GM12878 (cell line): ENCODE data around the gene ENTREP3. TPM values are rescaled to one million over a fixed set of nuclear protein-coding genes. Genes with fewer than 3 reads are reported as not detected.

Source experiments
- ATAC-seq: fragments of 200-7000 bp; cut with Tn5 transposase; 3 replicates; pipeline ENCODE4 v1.9.1; 2020; ENCODE audit warnings: mild to moderate bottlenecking, moderate library complexity
- BruUV-seq: library from RNA; stranded (reverse); fragments of 400-500 nt; replicated peaks from 2 replicates; lab custom pipeline; 2021; lab: Mats Ljungman, UMichigan
- CTCF ChIA-PET: fragments of 300-600 bp; sonication (Branson Sonifier 250); formaldehyde crosslinking; extraction: SDS; loops from one replicate; lab custom pipeline; 2021; ENCODE audit warnings: inconsistent platforms; lab: Yijun Ruan, JAX
- POLR2A ChIA-PET: fragments of 350-600 bp; formaldehyde crosslinking; extraction: SDS; loops from one replicate; lab custom pipeline; 2021; ENCODE audit warnings: inconsistent platforms; lab: Charles Lee
- RAD21 ChIA-PET: fragments of 300-600 bp; sonication (Branson Sonifier 250); formaldehyde crosslinking; loops from one replicate; lab custom pipeline; 2023; ENCODE audit warnings: antibody characterized with exemption; ENCODE audit not compliant: unreplicated experiment; lab: Charles Lee
- SMC1A ChIA-PET: fragments of 300-600 bp; sonication (Branson Sonifier 250); formaldehyde crosslinking; loops from one replicate; lab custom pipeline; 2023; ENCODE audit not compliant: unreplicated experiment, uncharacterized antibody; lab: Charles Lee
- DNase-seq: peaks from one replicate; pipeline ENCODE4 v3.0.0-alpha.2; 2011; ENCODE audit warnings: low read depth, low spot score
- FAIRE-seq: peaks from 3 replicates; lab custom pipeline; 2011; peaks lifted over from hg19 to GRCh38; lab: Jason Lieb, UNC
- H2AFZ ChIP-seq: 2 replicates; pipeline ENCODE4 v1.6.0; 2011; ENCODE audit warnings: low read depth, low read length, control low read depth; ENCODE audit not compliant: control insufficient read depth
- H3K27ac ChIP-seq: 2 replicates; pipeline ENCODE4 v1.5.1; 2011; ENCODE audit warnings: control low read depth; ENCODE audit not compliant: control insufficient read depth, insufficient read depth
- H3K27me3 ChIP-seq, 2 experiments: replicated peaks in 1 of 2; 2 replicates each; pipeline versions ENCODE4 v1.6.0 to v1.6.1; 2011; ENCODE audit warnings: low read length in 1 of 2; ENCODE audit not compliant: control insufficient read depth in 2 of 2, insufficient read depth in 2 of 2
- H3K36me3 ChIP-seq, 2 experiments: 2 replicates each; pipeline ENCODE4 v1.5.1; 2011; ENCODE audit warnings: low read length in 1 of 2; ENCODE audit not compliant: control insufficient read depth in 2 of 2, insufficient read depth in 2 of 2
- H3K4me1 ChIP-seq: 2 replicates; pipeline ENCODE4 v1.6.1; 2011; ENCODE audit warnings: mild to moderate bottlenecking, low read length, moderate library complexity, mixed read lengths; ENCODE audit not compliant: control insufficient read depth, insufficient read depth
- H3K4me2 ChIP-seq: 2 replicates; pipeline ENCODE4 v1.6.0; 2011; ENCODE audit warnings: control low read depth; ENCODE audit not compliant: control insufficient read depth, insufficient read depth
- H3K4me3 ChIP-seq: fragments of 200-600 bp; sonication (generic); 2 replicates; pipeline ENCODE4 v1.5.1; 2016
- H3K79me2 ChIP-seq: 2 replicates; pipeline ENCODE4 v1.6.0; 2011; ENCODE audit warnings: low read length; ENCODE audit not compliant: control insufficient read depth, insufficient read depth
- H3K9ac ChIP-seq: 2 replicates; pipeline ENCODE4 v1.8.0; 2011; ENCODE audit warnings: low read length, control low read depth, mixed read lengths; ENCODE audit not compliant: control insufficient read depth, insufficient read depth
- H3K9me3 ChIP-seq: replicated peaks from 3 replicates; pipeline ENCODE4 v1.5.1; 2011; ENCODE audit warnings: mild to moderate bottlenecking, low read length; ENCODE audit not compliant: control insufficient read depth, insufficient read depth
- H4K20me1 ChIP-seq: 2 replicates; pipeline ENCODE4 v1.6.0; 2011; ENCODE audit not compliant: control insufficient read depth, insufficient read depth
- CHD4 ChIP-seq: fragments of 200-600 bp; sonication (generic); IDR thresholded peaks from 2 replicates; pipeline ENCODE4 v1.6.1; 2016; ENCODE audit warnings: mild to moderate bottlenecking
- NBN ChIP-seq: fragments of 450-650 bp; IDR thresholded peaks from 2 replicates; pipeline ENCODE4 v1.6.1; 2016
- NFXL1 ChIP-seq: fragments of 450-650 bp; IDR thresholded peaks from 2 replicates; pipeline ENCODE4 v1.6.1; 2017; ENCODE audit warnings: antibody characterized with exemption, mild to moderate bottlenecking, borderline replicate concordance
- SPI1 ChIP-seq: IDR thresholded peaks from 2 replicates; pipeline ENCODE4 v1.6.1; 2011; ENCODE audit warnings: low read depth, mild to moderate bottlenecking, low read length, moderate library complexity, borderline replicate concordance; ENCODE audit not compliant: insufficient read depth
- WGBS: methylation state at CpG from one replicate; pipeline ENCODE4 v1.1.6; 2016; ENCODE audit warnings: low lambda C conversion rate; ENCODE audit not compliant: insufficient replicate concordance, insufficient coverage; ENCODE audit errors: missing lambda C conversion rate; 5-methylcytosine and 5-hydroxymethylcytosine counted together
- in situ Hi-C: fragments of 300-500 bp; cut with MboI; formaldehyde crosslinking; loops from 9 replicates; pipeline ENCODE4 v1.14.3; 2018; ENCODE audit warnings: mixed read lengths
- intact Hi-C: fragments of 100-400 bp; cut with micrococcal nuclease; formaldehyde crosslinking; loops from one replicate; pipeline ENCODE4 v1.14.2; 2022; ENCODE audit not compliant: unreplicated experiment
- polyA plus RNA-seq, 11 experiments: library from polyadenylated mRNA; depleted of rRNA in 4 of 11; unstranded in 6 of 11; stranded (reverse) in 5 of 11; fragments of >200 nt; fragmentation: Nextera tagmentation in 4 of 11; fragmentation: Illumina TruSeq in 1 of 11; extraction: Ambion mirVana in 4 of 11; extraction: Trizol in 1 of 11; gene quantifications; 1 replicate in 1 of 11; 2 replicates in 10 of 11; pipeline versions ENCODE4 v1.2.1 to v1.2.3, GENCODE V29; 2011 to 2016; ENCODE audit warnings: inconsistent platforms in 2 of 11, missing spikeins in 2 of 11, low read depth in 1 of 11
- total RNA-seq, 4 experiments: library from RNA; depleted of rRNA in 3 of 4; stranded (reverse); fragments of >200 nt in 3 of 4; fragmentation: Illumina TruSeq in 1 of 4; extraction: Trizol in 1 of 4; gene quantifications; 2 replicates each; pipeline versions ENCODE4 v1.2.1 to v1.2.3, GENCODE V29; 2013 to 2021
- TF ChIP-seq, protein P1 (sequence below): fragments of 450-650 bp; IDR thresholded peaks from 2 replicates; pipeline ENCODE4 v1.6.1; 2018; ENCODE audit warnings: borderline replicate concordance, mild to moderate bottlenecking; ENCODE audit not compliant: partially characterized antibody

ENTREP3 gene
- total and polyA plus RNA-seq, 10 of the 15 experiments (the other 5 are each of a cell fraction or from before 2014, with no cell fraction given), result 1.7 to 31.8 (median 3.9) TPM

DNA sequence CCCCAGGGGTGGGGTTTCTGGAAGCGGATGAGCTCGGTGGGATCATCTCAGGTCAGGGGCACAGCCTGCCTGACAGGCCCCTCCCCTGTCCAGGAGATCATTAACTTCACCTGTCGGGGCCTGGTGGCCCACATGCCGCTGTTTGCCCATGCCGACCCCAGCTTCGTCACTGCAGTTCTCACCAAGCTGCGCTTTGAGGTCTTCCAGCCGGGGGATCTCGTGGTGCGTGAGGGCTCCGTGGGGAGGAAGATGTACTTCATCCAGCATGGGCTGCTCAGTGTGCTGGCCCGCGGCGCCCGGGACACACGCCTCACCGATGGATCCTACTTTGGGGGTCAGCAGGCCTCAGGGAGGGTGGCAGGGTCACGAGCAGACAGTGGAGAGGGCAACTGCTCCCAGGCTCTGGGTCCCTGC, 30.4 kb upstream of the ENTREP3 start:
- intact Hi-C loops, result no loop called here
- Histone ChIP-seq H4K20me1 (no peaks in the 10 kb centered on the region), H2AFZ (no peak overlapping the region), H3K4me3 (no peak overlapping the region), H3K79me2 (no peaks in the 10 kb centered on the region), H3K9ac (no peak overlapping the region), H3K4me2 (no peak overlapping the region), H3K27ac (no peak overlapping the region), H3K36me3 (no peaks in the 10 kb centered on the region), H3K27me3 (no peaks in the 10 kb centered on the region), H3K9me3 (no peaks in the 10 kb centered on the region), H3K4me1 (no peaks in the 10 kb centered on the region)
- DNase-seq (no peak), ATAC-seq (no peak), FAIRE-seq (no peak)
- ChIA-PET CTCF (interaction anchor here (0.5 to 1.3 kb wide), 4 partner anchors 27 to 723 kb away, joined by 3 to 4 read pairs (median 3); no protein-coding TSS in a partner anchor), POLR2A (interaction anchor here (0.5 kb wide), 2 partner anchors 124 to 546 kb away, joined by 3 to 5 read pairs; no protein-coding TSS in a partner anchor), RAD21 (interaction anchor here (0.6 kb wide), 1 partner anchor 18 kb away, joined by 3 read pairs; no protein-coding TSS in a partner anchor), SMC1A (interaction anchor here (0.6 kb wide), 1 partner anchor 490 kb away, joined by 4 read pairs; no protein-coding TSS in a partner anchor)
- WGBS, result 89% methylated on average over 18 of the region's 18 CpGs
- no TSS peak for BruUV-seq
- TF ChIP-seq CHD4 (no peak), SPI1 (no peak), NFXL1 (no peak), NBN (no peak)
- TF ChIP-seq, protein P1, sequence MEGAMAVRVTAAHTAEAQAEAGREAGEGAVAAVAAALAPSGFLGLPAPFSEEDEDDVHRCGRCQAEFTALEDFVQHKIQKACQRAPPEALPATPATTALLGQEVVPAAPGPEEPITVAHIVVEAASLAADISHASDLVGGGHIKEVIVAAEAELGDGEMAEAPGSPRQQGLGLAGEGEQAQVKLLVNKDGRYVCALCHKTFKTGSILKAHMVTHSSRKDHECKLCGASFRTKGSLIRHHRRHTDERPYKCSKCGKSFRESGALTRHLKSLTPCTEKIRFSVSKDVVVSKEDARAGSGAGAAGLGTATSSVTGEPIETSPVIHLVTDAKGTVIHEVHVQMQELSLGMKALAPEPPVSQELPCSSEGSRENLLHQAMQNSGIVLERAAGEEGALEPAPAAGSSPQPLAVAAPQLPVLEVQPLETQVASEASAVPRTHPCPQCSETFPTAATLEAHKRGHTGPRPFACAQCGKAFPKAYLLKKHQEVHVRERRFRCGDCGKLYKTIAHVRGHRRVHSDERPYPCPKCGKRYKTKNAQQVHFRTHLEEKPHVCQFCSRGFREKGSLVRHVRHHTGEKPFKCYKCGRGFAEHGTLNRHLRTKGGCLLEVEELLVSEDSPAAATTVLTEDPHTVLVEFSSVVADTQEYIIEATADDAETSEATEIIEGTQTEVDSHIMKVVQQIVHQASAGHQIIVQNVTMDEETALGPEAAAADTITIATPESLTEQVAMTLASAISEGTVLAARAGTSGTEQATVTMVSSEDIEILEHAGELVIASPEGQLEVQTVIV, result no peak
- in situ Hi-C loops, result no loop called here
